NB4 (cell line): Measurements from ENCODE around the gene RFWD3.

Experiments used
- CTCF ChIP-seq: IDR thresholded peaks from one replicate; pipeline ENCODE4 v1.5.1; 2012; ENCODE audit warnings: low read depth, low read length
- POLR2A ChIP-seq: IDR thresholded peaks from 2 replicates; pipeline ENCODE4 v1.6.1; 2011; ENCODE audit warnings: mild to moderate bottlenecking; ENCODE audit not compliant: insufficient read length; ENCODE audit errors: extremely low read depth

GRCh38 chr16:74625500-74626350, 41.0 kb downstream of the RFWD3 start:
- TF ChIP-seq CTCF (no peak), POLR2A (no peak)
